Chondrocyte (in vitro differentiated cells): ENCODE results near the gene SUCLG2. TPM values are rescaled to one million over a fixed set of nuclear protein-coding genes. Genes with fewer than 3 reads are reported as not detected.

Experiments used
- DNase-seq: peaks from one replicate; pipeline ENCODE4 v3.0.0; 2021; ENCODE audit warnings: mixed read lengths, low spot score
- H3K27ac Mint-ChIP-seq: one replicate; pipeline ENCODE4 v1.8.0; 2021; ENCODE audit warnings: mild to moderate bottlenecking, moderate library complexity, mixed read lengths; ENCODE audit not compliant: unreplicated experiment
- H3K27me3 Mint-ChIP-seq: 2 replicates; pipeline ENCODE4 v1.8.0; 2021; ENCODE audit warnings: low read depth, mixed read lengths
- H3K36me3 Mint-ChIP-seq: 2 replicates; pipeline ENCODE4 v1.8.0; 2021; ENCODE audit warnings: low read depth, mixed read lengths
- H3K4me1 Mint-ChIP-seq: 2 replicates; pipeline ENCODE4 v1.8.0; 2021; ENCODE audit warnings: low read depth, mild to moderate bottlenecking, mixed read lengths
- H3K4me3 Mint-ChIP-seq: one replicate; pipeline ENCODE4 v1.8.0; 2021; ENCODE audit warnings: mild to moderate bottlenecking, moderate library complexity, mixed read lengths; ENCODE audit not compliant: unreplicated experiment
- H3K9me3 Mint-ChIP-seq: 2 replicates; pipeline ENCODE4 v1.8.0; 2021; ENCODE audit warnings: low read depth, mixed read lengths
- CTCF ChIP-seq: fragments of 200-600 bp; sonication (generic); IDR thresholded peaks from 2 replicates; pipeline ENCODE4 v1.5.0; 2021; ENCODE audit warnings: antibody characterized with exemption, mild to moderate bottlenecking, moderate library complexity
- total RNA-seq: library from RNA; stranded (reverse); gene quantifications from 3 replicates; pipeline ENCODE4 v1.2.1, GENCODE V29; 2021

SUCLG2 gene
- total RNA-seq, 1 donor from 2014 or later, result 24.3 TPM

GRCh38 chr3:67463656-67464055 is 190.8 kb downstream of the SUCLG2 start:
- no peak overlapping the region for H3K4me3 Mint-ChIP-seq
- no peak for TF ChIP-seq CTCF
- no peaks in the 10 kb centered on the region for H3K9me3 Mint-ChIP-seq
- H3K27me3 Mint-ChIP-seq, result no peaks in the 10 kb centered on the region
- no peak for DNase-seq
- H3K4me1 Mint-ChIP-seq, result peaks cover 37% of the 10 kb centered on the region
- H3K36me3 Mint-ChIP-seq, result no peaks in the 10 kb centered on the region
- no peak overlapping the region for H3K27ac Mint-ChIP-seq

GRCh38 chr3:67462187-67462586 is 192.2 kb downstream of the SUCLG2 start:
- H3K36me3 Mint-ChIP-seq, result no peaks in the 10 kb centered on the region
- DNase-seq, result no peak
- no peak overlapping the region for H3K4me3 Mint-ChIP-seq
- no peaks in the 10 kb centered on the region for H3K27me3 Mint-ChIP-seq
- H3K4me1 Mint-ChIP-seq, result peaks cover 43% of the 10 kb centered on the region
- no peak for TF ChIP-seq CTCF
- peak overlapping the region; percentile 87 for H3K27ac Mint-ChIP-seq
- no peaks in the 10 kb centered on the region for H3K9me3 Mint-ChIP-seq

GRCh38 chr3:67461667-67462142 is 192.7 kb downstream of the SUCLG2 start:
- DNase-seq, result no peak
- H3K36me3 Mint-ChIP-seq, result no peaks in the 10 kb centered on the region

GRCh38 chr3:67460841-67461510 is 193.4 kb downstream of the SUCLG2 start:
- Mint-ChIP-seq H3K27me3 (no peaks in the 10 kb centered on the region), H3K4me3 (no peak overlapping the region), H3K36me3 (no peaks in the 10 kb centered on the region), H3K4me1 (peaks cover 43% of the 10 kb centered on the region), H3K27ac (peak overlapping the region; percentile 34), H3K9me3 (no peaks in the 10 kb centered on the region)
- TF ChIP-seq CTCF, result no peak
- DNase-seq, result no peak

More at GRCh38 chr3:67461667-67462142, 192.7 kb downstream of the SUCLG2 start:
- Mint-ChIP-seq H3K27me3 (no peaks in the 10 kb centered on the region), H3K4me3 (no peak overlapping the region), H3K4me1 (peaks cover 43% of the 10 kb centered on the region), H3K9me3 (no peaks in the 10 kb centered on the region), H3K27ac (peak overlapping the region; percentile 87)
- TF ChIP-seq CTCF, result no peak

GRCh38 chr3:67459796-67460195 is 194.6 kb downstream of the SUCLG2 start:
- TF ChIP-seq CTCF, result no peak
- Mint-ChIP-seq H3K27ac (no peak overlapping the region), H3K27me3 (no peaks in the 10 kb centered on the region), H3K36me3 (no peaks in the 10 kb centered on the region), H3K4me3 (no peak overlapping the region), H3K4me1 (peaks cover 43% of the 10 kb centered on the region), H3K9me3 (no peaks in the 10 kb centered on the region)
- DNase-seq, result no peak
